Measurements from ENCODE around the gene CTDSP2.

DNA sequence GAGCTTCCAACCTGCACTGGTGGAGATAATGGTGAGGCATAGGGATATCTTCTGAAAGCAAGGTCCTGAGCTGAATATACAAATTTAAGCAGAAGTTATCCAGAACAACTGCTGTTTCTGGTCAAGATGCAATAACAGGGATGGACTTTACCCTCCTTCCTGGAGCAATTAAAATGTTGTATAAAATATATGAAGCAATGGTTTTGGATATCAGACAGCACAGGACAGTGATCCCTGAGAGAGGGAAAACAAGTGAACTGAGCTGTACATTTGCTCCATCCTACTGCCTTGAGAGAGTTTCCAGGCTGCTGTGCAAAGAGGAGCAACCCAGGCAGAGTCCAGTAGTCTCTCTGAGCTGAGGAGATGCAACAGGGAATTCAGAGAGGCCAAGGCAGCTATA is 36.0 kb upstream of the CTDSP2 start:
- no peak for TF ChIP-seq ELF4 (IDR thresholded peaks at IDR 0.05)
- no peak for TF ChIP-seq FOXA1 (IDR thresholded peaks at IDR 0.05)
- TF ChIP-seq SUZ12 (IDR thresholded peaks at IDR 0.05), result no peak
- TF ChIP-seq FOXM1 (IDR thresholded peaks at IDR 0.05; ENCODE audit: borderline replicate concordance), result no peak
- TF ChIP-seq, protein P1, sequence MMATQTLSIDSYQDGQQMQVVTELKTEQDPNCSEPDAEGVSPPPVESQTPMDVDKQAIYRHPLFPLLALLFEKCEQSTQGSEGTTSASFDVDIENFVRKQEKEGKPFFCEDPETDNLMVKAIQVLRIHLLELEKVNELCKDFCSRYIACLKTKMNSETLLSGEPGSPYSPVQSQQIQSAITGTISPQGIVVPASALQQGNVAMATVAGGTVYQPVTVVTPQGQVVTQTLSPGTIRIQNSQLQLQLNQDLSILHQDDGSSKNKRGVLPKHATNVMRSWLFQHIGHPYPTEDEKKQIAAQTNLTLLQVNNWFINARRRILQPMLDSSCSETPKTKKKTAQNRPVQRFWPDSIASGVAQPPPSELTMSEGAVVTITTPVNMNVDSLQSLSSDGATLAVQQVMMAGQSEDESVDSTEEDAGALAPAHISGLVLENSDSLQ (IDR thresholded peaks at IDR 0.05), result no peak
- TF ChIP-seq ARNT (IDR thresholded peaks at IDR 0.05), result no peak
- no peak for TF ChIP-seq LEF1 (IDR thresholded peaks at IDR 0.05; ENCODE audit: borderline replicate concordance)
- TF ChIP-seq TARDBP (IDR thresholded peaks at IDR 0.05), result no peak
- no peak for TF ChIP-seq FOXK2 (IDR thresholded peaks at IDR 0.05)
- no peak for TF ChIP-seq SP1 (IDR thresholded peaks at IDR 0.05)
- TF ChIP-seq BHLHE40 (IDR thresholded peaks at IDR 0.05; ENCODE audit: borderline replicate concordance), result no peak
- no peak for TF ChIP-seq HDGF (IDR thresholded peaks at IDR 0.05; ENCODE audit: borderline replicate concordance)
